Right ventricle myocardium inferior (tissue), 1 donor: ENCODE data around the gene CACNA2D2. TPM values are rescaled to one million over a fixed set of nuclear protein-coding genes. Genes with fewer than 3 reads are reported as not detected.

Source experiments
- ATAC-seq: fragments of 200-7000 bp; cut with Tn5 transposase; one replicate; pipeline ENCODE4 v1.9.1; 2020; ENCODE audit warnings: mild to moderate bottlenecking, moderate library complexity
- DNase-seq: peaks from one replicate; pipeline ENCODE4 v3.0.0; 2021; ENCODE audit errors: missing footprints
- intact Hi-C: fragments of 100-400 bp; cut with DNase I; formaldehyde crosslinking; loops from one replicate; pipeline ENCODE4 v1.11.0; 2022
- total RNA-seq: library from RNA; stranded (reverse); fragmentation: NEBNext Ultra II Directional; extraction: Animal tissue kit (Norgen Biotek cat#: 25700); gene quantifications from one replicate; pipeline ENCODE4 v1.2.1, GENCODE V29; 2021
- donor health status: DM: no; HTN: yes; CAD: no; lungs with severe emphysema.

Gene CACNA2D2
- total RNA-seq, 1 donor from 2014 or later: 1.2 TPM

DNA sequence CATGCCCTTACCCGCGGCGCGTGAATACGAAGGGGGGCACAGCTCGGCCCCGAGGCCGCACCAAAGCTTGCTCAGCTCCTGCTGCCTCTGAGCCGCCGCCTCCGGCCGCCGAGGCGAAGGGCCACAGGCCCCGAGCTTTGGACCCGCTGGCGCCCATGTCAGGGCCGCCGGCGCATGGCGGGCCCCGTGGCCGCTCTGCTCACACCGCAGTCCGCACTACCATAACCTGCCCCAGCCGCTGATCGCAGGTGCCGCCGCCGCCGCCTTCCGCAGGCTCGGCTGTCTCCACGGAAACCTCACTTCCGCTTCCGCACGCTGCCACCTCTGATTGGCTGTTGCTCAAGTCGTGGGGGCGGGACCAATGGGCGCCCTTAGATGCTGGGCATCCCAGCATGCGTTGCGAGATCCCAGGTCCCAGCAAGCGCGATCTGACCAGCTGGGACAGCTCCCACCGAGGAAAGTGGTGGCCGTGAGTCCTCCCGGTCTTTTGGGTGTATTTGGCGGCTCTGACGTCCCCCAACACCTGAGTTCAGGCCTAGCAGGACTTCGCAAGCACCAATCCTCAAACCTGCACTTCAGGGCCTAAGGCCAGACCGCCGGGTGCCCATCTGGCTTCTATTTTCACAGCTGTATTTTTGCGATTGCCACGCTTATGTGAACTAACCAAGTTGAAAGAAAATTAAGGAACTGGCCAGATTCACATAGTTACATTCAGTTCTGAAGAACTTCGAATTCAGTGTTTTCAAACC is 175.3 kb downstream of the CACNA2D2 start, which contains the start of gene TUSC2:
TUSC2 (minus strand) TSS at position 281 of the 749 bp plus-strand sequence; CDS start at position 157, 124 bp downstream.
- ATAC-seq (peak; percentile 91), DNase-seq (peak; percentile 99)
- intact Hi-C loops: no loop called here

DNA sequence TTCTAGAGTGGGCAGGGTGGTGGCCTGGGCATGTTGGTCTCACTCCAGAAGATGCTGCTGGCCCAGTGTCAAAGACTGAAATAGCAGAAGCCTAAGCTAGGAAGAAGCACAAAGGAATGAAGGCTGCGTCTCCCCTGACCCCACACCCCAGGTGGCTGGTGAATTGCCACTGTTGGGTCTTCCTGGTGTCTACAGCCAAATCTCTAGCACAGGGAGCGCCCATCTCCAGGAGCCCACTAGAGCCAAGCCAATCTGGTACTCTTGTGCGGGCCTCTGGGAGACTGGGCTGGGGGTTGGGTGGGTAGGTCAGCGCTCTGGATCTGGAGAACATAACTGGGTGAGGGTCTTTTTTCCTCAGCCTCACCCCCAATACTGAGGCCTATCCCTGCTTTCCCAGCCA is 176.3 kb downstream of the CACNA2D2 start:
- intact Hi-C loops: no loop called here

GRCh38 chr3:50326182-50326541 is 177.3 kb downstream of the CACNA2D2 start:
- intact Hi-C loops: no loop called here
- DNase-seq (no peak), ATAC-seq (no peak)

More for the DNA sequence above, 176.3 kb downstream of the CACNA2D2 start:
- DNase-seq (no peak), ATAC-seq (no peak)

DNA sequence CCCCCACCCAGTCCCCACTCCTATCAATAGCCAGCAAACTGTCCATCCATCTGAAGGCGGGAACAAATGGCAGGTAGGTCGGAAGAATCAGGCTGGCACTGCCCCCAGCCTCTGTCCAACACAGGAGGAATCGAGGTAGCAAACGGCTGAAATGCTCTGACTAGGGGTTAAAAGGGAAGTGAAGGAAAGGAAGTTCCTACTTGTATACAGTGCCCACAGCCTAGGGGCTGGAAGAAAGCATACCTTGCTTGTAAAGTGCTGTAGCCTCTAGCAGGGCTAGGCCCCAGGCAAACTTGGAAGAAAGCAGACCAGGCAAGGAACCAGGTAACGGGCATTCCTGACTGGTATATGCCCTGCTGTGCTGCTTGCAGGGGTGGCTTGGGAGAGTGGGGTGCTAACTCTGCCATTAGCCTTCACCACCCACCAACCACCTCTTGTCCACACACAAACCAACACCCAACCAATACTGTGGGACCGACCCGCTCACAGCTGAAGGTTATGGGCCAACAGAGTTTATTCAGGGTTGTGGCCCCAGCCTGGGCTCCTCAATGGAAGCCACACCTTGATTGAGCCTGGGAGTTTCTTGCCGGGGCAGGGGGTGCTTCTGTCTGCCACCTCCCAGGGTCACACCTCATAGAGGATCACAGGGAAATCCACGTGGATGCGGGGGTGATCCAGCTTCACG is 177.8 kb downstream of the CACNA2D2 start:
- DNase-seq: no peak
- intact Hi-C loops: loop anchor here (2.0 kb wide), 1 partner anchor 51 kb away; no protein-coding TSS in a partner anchor
- ATAC-seq: no peak

DNA sequence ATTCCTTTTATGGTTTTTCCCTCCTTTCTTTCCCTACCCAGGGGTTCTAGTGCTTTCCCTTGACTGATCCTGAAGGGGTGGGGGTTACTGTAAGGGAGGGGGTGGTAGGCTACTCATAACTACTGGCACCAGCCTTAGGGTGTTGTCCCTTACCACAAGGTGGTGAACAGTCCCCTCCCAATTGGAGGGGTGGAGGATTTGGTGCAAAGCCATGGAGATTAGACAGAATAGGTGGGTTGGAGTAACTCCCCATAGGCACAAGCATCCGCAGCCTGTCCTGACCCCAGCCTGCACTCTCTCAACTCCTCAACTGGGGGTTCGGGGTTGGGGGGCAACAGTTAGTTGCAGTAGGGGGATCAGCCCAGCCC is 178.3 kb downstream of the CACNA2D2 start:
- DNase-seq: no peak
- intact Hi-C loops: loop anchor here (2.0 kb wide), 1 partner anchor 50 kb away; no protein-coding TSS in a partner anchor
- no peak for ATAC-seq

- DNase-seq: peak; percentile 91
- ATAC-seq: peak; percentile 12
- intact Hi-C loops: loop anchor here (1.0 to 2.0 kb wide), 2 partner anchors 50 to 64 kb away; no protein-coding TSS in a partner anchor
Observed at GRCh38 chr3:50324351-50325112, 178.9 kb downstream of the CACNA2D2 start.

DNA sequence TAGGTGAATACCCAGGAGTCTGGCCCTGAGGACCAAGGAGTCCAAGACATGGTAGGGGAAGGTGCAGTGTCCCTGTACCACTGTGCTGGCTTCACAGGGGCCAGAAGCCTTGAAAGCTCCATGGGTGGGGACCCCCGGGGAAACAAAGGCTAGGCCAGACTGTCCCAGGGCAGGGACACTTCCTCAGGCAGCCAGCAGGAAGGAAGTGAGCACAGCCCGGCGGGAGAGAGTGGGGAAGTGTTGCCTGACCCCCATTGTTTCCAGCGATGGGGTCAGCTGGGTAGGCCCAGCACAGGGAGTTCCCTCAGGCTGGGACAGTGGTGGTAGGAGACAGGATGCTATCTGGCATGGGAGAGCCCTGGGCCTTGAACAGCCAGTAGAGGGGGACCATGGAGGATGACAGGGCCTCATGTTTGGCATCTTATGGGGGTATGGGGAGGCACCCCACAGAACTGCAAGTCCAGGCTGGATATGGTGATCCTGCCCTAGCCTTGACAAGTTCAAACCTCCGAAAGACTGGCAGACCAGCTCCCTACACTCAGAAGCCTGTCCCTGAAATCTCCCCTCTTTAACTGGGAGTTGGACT is 179.7 kb downstream of the CACNA2D2 start:
- intact Hi-C loops: loop anchor here (1.0 to 2.0 kb wide), 2 partner anchors 49 to 63 kb away; no protein-coding TSS in a partner anchor

DNA sequence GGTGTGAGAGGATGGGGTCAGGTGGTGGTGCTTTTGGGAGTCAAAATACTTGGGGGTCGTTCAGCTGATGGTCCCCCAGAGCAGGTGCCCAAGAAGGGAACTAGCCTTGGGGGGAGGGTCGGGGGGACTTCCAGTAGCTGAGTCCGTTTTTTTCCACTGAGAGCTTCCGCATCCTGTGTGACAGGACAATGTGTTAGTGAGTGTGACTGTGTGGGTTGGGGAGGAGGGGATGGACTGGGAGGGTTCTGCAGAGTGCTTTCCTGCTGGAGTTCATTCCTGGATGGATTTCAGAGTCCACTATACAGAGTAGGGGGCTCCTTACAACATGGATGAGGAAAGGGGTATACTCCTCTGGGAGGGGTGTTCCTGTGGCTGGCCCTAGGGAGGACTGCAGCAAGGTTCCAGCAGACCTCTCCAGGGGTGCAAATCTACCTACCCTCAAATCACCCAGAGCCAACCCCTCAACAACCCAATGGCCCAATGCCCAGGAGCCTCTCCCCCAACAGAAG is 180.3 kb downstream of the CACNA2D2 start:
- ATAC-seq: no peak
- DNase-seq: peak; percentile 69
- intact Hi-C loops: no loop called here

More for the DNA sequence above, 179.7 kb downstream of the CACNA2D2 start:
- ATAC-seq: peak; percentile 1
- DNase-seq: no peak

GRCh38 chr3:50322386-50323091 is 180.9 kb downstream of the CACNA2D2 start, which contains the start of gene HYAL2:
Gene HYAL2, minus strand, starts transcription at chr3:50322745. Its CDS starts 2,256 bp downstream, at chr3:50320489.
- ATAC-seq (no peak), DNase-seq (peak; percentile 81)
- intact Hi-C loops: no loop called here

DNA sequence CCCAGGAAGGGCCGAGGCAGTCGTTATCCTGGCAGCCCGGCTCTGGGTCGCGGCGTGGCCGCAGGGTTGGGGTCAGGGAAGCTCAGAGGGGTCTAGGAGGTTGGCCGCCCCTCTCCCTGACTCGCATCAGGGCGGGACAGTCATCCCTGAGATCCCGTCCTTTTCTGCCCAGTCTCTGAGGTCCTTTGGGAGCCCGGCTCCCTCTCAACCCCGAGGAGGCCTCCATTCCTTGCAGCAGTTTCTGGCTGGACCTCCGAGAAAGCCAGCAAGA is 181.4 kb downstream of the CACNA2D2 start:
- ATAC-seq: no peak
- DNase-seq: no peak
- intact Hi-C loops: no loop called here

- DNase-seq: peak; percentile 96
- intact Hi-C loops: loop anchor here (1.0 kb wide), 2 partner anchors 18 to 22 kb away; partner anchors contain the start of genes HYAL1, HYAL3 and NAA80
- peak; percentile 84 for ATAC-seq
Observed at GRCh38 chr3:50321336-50322114, 181.9 kb downstream of the CACNA2D2 start.

- DNase-seq (peak; percentile 91), ATAC-seq (peak; percentile 73)
- intact Hi-C loops: loop anchor here (1.0 kb wide), 2 partner anchors 18 to 22 kb away; partner anchors contain the start of genes HYAL1, HYAL3 and NAA80
Observed at GRCh38 chr3:50320853-50321335, 182.5 kb downstream of the CACNA2D2 start.

DNA sequence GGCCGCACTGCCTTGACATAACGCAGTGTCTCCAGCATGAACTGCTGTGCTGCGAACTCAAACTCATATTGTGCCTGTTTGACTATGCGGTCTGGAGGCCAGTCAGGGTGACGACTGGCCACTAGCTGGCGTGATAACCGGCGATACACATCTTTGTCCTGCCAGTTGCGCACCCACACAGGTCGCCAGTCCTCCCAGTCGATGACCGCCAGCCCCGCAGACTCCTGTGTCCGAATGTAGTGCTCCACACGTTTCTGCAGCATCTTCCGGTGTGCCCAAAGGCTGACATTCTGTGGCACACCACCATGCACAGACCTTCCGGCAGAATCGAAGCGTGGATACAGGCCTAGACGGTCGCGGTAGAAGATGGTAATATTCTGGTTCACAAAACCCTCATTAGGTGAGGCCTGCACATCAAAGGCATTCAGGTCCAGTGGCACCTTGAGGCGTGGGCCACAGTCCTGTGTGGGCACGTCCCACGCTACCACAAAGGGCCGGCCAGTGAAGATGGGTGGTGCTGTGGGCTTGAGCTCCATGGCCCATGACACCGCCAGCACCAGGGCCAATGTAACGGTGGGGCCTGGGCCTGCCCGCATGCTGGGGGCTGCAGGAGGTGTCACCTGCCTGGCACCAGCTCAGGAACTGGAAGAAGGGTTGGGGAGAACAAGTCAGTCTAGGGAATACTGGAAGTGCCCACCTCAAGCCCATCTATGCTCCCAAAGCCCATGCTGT is 183.4 kb downstream of the CACNA2D2 start:
- peak; percentile 18 for DNase-seq
- ATAC-seq: no peak
- intact Hi-C loops: no loop called here

GRCh38 chr3:50319181-50319893 is 184.1 kb downstream of the CACNA2D2 start:
- ATAC-seq: no peak
- intact Hi-C loops: no loop called here
- DNase-seq: peak; percentile 64

GRCh38 chr3:50318615-50319014 is 184.8 kb downstream of the CACNA2D2 start:
- DNase-seq (peak; percentile 71), ATAC-seq (no peak)
- intact Hi-C loops: no loop called here

DNA sequence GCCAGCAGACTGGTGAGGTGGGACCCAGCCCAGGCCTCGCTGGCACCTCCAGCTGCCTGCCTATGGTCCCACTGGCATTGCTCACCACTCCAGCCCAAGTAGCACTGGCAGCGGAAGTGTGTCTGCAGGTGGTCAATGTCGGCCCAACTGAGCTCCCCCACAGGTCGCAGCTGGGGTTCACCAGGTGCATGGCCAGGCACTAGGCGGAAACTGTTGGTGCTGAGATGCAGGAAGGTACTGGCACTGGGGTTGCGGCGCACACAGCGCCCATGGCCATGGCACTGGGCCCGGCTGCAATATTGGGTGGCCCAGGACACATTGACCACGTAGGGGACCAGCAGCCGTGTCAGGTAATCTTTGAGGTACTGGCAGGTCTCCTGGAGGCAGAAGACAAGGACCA is 185.3 kb downstream of the CACNA2D2 start:
- peak; percentile 53 for DNase-seq
- intact Hi-C loops: no loop called here

More for the DNA sequence above, 185.3 kb downstream of the CACNA2D2 start:
- no peak for ATAC-seq
